Gastroesophageal sphincter (tissue), 4 donors: ENCODE results near the gene SELENOO. TPM values are rescaled to one million over a fixed set of nuclear protein-coding genes. Genes with fewer than 3 reads are reported as not detected.

Experiments
- ATAC-seq: fragments of 150-250 bp; one replicate; pipeline ENCODE4 v1.9.1; 2016; ENCODE audit warnings: mild to moderate bottlenecking, moderate library complexity
- H3K27ac ChIP-seq, 4 donors: fragments of 200-600 bp; sonication (generic) in 3 of 4; 1 replicate in 3 of 4; 2 replicates in 1 of 4; pipeline ENCODE4 v1.5.1; 2016 to 2019
- H3K27me3 ChIP-seq: fragments of 200-600 bp; sonication (generic); one replicate; pipeline ENCODE4 v1.5.1; 2019
- H3K36me3 ChIP-seq, 2 donors: fragments of 200-600 bp; sonication (generic); one replicate each; pipeline ENCODE4 v1.5.1; 2019; ENCODE audit warnings: control low read depth in 1 of 2
- H3K4me1 ChIP-seq, 3 donors: fragments of 200-600 bp; sonication (generic); 1 replicate in 2 of 3; 2 replicates in 1 of 3; pipeline ENCODE4 v1.5.1; 2016 to 2019; ENCODE audit warnings: control low read depth in 2 of 3
- H3K4me3 ChIP-seq, 2 donors: fragments of 200-600 bp; sonication (generic); one replicate each; pipeline ENCODE4 v1.5.1; 2019; ENCODE audit warnings: mild to moderate bottlenecking in 1 of 2, moderate library complexity in 1 of 2
- H3K9me3 ChIP-seq, 3 donors: fragments of 200-600 bp; sonication (generic); one replicate each; pipeline ENCODE4 v1.5.1; 2017 to 2019; ENCODE audit warnings: control low read depth in 2 of 3
- EP300 ChIP-seq: sonication (generic); formaldehyde crosslinking; IDR thresholded peaks from one replicate; pipeline ENCODE4 v1.6.1; 2017; ENCODE audit warnings: antibody characterized with exemption, mild to moderate bottlenecking
- POLR2A ChIP-seq, 2 donors: fragments of 450-650 bp; IDR thresholded peaks; one replicate each; pipeline ENCODE4 v1.6.1; 2017; ENCODE audit warnings: antibody characterized with exemption in 2 of 2, mild to moderate bottlenecking in 2 of 2, moderate library complexity in 1 of 2
- POLR2AphosphoS5 ChIP-seq: sonication (generic); formaldehyde crosslinking; IDR thresholded peaks from one replicate; pipeline ENCODE4 v1.6.1; 2017; ENCODE audit warnings: antibody characterized with exemption
- WGBS, 2 donors: methylation state at CpG; one replicate each; pipeline ENCODE4 v1.1.5; 2018; ENCODE audit warnings: low coverage in 1 of 2; 5-methylcytosine and 5-hydroxymethylcytosine counted together
- total RNA-seq, 4 donors: library from RNA; depleted of rRNA; stranded (reverse); fragments of >200 nt; gene quantifications; one replicate each; pipeline ENCODE4 v1.1.0, GENCODE V29; 2016
- TF ChIP-seq, protein P1 (sequence below), 4 experiments: fragments of 200-600 bp in 2 of 4; fragments of 450-650 bp in 2 of 4; sonication (generic) in 1 of 4; IDR thresholded peaks; one replicate each; pipeline ENCODE4 v1.5.1; 2017 to 2019; ENCODE audit warnings: antibody characterized with exemption in 4 of 4, mild to moderate bottlenecking in 2 of 4, moderate library complexity in 2 of 4

Gene SELENOO
- total RNA-seq, 4 donors from 2014 or later: 19.9 to 42.6 (median 27.3) TPM

DNA sequence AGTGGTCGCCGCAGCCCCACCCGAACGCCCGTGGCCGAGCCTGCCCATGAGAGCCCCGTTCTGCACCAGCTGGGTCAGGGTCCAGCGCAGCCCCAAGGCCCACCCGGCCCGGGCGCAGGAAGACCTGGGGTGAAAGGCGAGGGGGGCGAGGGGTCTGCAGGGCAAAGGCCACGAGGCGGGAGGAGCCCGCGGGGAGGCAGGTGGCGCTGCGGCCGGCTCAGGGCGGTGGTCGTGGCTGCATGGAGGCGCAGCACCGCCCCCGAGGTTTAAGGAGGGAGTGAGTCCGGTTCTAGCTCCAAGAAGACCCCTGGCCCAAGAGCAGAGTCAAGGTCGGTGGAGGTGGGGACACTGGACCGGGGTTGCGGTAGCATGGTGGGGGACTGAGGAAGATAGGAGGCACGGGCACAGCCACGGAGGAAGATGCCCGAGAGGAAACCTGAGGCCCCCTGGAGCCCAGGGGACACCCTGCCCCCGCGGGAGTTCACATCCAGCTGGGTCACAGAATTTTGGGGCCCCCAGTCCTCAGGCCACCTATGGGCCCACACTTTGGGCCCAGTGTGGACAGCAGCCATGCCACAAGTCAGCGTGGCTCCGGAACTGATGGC lies 50.8 kb downstream of the SELENOO start:
- ATAC-seq: no peak
- Histone ChIP-seq H3K4me3 (peak overlapping the region; percentile 25 to 74), H3K4me1 (peaks cover 0 to 56% (median 23%) of the 10 kb centered on the region in 3 donors), H3K27ac (peak overlapping the region in 3 of 4 donors; percentile 82 to 83 (median 82)), H3K36me3 (peaks cover 0 to 24% of the 10 kb centered on the region in 2 donors), H3K9me3 (no peaks in the 10 kb centered on the region), H3K27me3 (no peaks in the 10 kb centered on the region)
- WGBS, 2 donors: 33% methylated on average over 3 of the region's 36 CpGs; no CpG with 5 or more reads in 1 of the 2 donors
- TF ChIP-seq POLR2A (IDR thresholded peaks at IDR 0.05): no peak

DNA sequence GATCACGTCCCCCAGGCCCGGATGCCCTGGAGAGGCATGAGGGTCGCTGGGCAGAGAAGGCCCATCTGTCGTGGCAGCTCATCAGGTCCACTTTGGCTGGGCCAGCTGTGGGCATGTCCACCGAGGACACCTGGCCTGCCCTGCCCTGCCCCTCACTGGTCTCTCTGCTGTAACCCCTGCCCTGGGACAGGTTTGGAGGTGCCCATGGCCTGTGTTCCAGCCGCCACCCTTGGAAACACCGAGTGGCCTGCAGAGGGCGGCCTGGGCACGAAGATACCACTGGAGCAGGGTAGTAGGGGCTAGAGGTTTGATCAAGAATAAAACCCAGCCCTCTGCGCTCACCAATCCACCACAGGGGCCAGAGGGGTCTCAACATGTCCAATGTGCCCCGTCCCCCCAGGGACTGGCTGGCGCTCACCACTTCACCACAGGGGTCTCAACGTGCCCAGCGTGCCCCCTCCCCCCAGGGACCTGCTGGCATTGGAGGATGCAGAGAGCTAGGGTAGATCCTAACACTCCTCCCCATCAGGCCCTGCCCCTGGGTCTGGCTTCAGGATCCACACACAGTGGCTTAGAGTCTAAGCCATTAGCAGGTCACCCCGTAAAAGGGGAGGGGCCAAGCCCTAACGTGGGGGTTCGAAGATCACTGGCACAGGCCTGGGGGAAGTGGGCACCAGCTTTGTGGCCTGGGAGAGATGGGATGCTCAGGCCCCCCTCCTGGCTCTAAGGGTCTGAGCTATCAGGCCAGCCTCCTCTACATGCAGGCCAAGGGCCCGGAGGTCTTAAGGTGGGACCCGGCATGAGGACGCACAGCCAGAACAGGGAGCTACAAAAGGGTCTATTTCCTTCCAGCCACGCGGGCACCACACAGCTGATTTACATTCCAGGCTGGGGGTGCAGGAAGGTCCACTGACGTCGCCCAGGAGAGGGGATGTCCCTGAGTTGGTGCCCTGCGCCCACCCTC lies 51.6 kb downstream of the SELENOO start:
- peak overlapping the region in 1 of 2 donors; percentile 74 for H3K4me3 ChIP-seq
- no peaks in the 10 kb centered on the region for H3K9me3 ChIP-seq
- no peaks in the 10 kb centered on the region for H3K27me3 ChIP-seq
- no CpG with 5 or more reads among the region's 25 CpGs for WGBS, 2 donors
- peak overlapping the region in 3 of 4 donors; percentile 82 to 83 (median 82) for H3K27ac ChIP-seq
- TF ChIP-seq, protein P1, sequence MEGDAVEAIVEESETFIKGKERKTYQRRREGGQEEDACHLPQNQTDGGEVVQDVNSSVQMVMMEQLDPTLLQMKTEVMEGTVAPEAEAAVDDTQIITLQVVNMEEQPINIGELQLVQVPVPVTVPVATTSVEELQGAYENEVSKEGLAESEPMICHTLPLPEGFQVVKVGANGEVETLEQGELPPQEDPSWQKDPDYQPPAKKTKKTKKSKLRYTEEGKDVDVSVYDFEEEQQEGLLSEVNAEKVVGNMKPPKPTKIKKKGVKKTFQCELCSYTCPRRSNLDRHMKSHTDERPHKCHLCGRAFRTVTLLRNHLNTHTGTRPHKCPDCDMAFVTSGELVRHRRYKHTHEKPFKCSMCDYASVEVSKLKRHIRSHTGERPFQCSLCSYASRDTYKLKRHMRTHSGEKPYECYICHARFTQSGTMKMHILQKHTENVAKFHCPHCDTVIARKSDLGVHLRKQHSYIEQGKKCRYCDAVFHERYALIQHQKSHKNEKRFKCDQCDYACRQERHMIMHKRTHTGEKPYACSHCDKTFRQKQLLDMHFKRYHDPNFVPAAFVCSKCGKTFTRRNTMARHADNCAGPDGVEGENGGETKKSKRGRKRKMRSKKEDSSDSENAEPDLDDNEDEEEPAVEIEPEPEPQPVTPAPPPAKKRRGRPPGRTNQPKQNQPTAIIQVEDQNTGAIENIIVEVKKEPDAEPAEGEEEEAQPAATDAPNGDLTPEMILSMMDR (IDR thresholded peaks at IDR 0.05): peak in 3 of 4 experiments; percentile 58 to 78 (median 67)
- no peak for TF ChIP-seq EP300
- H3K4me1 ChIP-seq: peaks cover 0 to 51% (median 23%) of the 10 kb centered on the region in 3 donors
- peaks cover 0 to 16% of the 10 kb centered on the region in 2 donors for H3K36me3 ChIP-seq
- ATAC-seq: peak; percentile 66

DNA sequence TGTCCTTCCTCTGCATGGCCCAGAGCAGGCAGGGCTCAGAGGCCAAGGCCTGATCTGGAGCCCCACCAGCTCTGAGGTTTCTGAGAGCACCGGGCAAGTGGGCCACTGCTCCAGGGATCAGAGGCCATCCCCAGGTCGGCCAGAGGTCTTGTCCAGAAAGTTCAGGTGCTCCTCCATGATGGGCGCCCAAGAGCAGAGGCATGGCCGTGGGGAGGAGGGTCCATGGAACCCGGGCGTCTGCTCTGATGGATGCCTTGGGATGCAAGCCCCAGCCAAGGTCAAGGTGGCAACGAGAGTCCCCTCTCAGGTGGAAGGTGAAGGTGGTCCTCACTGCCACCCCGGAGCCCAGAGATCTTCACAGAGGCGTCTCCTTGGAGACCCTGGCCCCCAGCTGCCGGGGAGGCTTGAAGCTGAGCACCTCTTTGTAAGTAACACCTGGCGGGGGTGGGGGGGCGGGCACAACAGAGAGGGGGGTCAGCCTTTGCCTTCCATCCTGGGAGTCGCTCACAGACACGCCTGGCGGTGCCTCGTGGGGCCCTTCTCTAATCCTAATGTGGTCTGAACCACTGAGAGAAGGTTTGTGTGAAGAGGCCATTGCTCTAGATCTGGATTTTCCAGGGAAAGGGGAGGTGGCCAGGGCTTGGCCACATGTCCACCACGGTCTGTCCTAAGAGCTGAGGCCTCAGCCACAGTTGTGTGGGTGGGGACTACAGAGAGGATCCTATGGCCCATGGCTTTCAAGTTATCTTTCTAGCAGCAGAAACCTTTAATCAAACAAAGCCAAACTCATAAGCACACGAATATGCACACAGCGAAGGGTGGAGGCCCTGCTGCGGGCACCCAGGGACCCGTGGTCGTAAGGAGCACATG lies 52.5 kb downstream of the SELENOO start:
- 64 to 73% methylated on average over 3 of the region's 22 CpGs for WGBS, 2 donors
- ATAC-seq: no peak
- peaks cover 0 to 42% (median 23%) of the 10 kb centered on the region in 3 donors for H3K4me1 ChIP-seq
- H3K9me3 ChIP-seq: no peaks in the 10 kb centered on the region
- peaks cover 0 to 12% of the 10 kb centered on the region in 2 donors for H3K36me3 ChIP-seq
- peaks cover 8% of the 10 kb centered on the region for H3K27me3 ChIP-seq
- TF ChIP-seq, protein P1 (IDR thresholded peaks at IDR 0.05): no peak
- H3K4me3 ChIP-seq: no peak overlapping the region
- H3K27ac ChIP-seq: no peak overlapping the region

DNA sequence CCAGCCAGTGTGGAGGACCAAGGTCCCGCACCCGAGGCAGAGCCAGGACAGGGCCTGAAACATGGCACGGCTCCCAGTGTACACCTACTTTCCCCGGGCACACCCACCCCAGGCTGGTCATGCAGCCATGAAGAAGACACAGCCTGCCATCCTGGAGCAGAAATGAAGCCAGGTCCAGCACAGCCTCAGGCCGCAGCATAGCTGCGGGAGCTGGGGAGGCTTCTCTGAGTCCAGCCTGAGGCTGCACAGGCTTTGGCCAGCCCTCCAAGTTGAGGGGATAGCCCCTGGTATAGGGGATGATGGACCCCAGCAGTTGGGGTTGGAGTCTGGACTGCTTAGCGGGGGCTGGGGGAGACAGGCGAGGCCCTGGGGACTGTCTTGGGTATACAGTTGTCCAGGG lies 53.1 kb downstream of the SELENOO start:
- Histone ChIP-seq H3K9me3 (no peaks in the 10 kb centered on the region), H3K4me3 (no peak overlapping the region), H3K27ac (no peak overlapping the region), H3K36me3 (peaks cover 0 to 12% of the 10 kb centered on the region in 2 donors), H3K27me3 (peaks cover 15% of the 10 kb centered on the region), H3K4me1 (peaks cover 0 to 36% (median 23%) of the 10 kb centered on the region in 3 donors)
- WGBS, 2 donors: 27% methylated on average over 3 of the region's 8 CpGs; no CpG with 5 or more reads in 1 of the 2 donors
- no peak for ATAC-seq
- no peak for TF ChIP-seq POLR2AphosphoS5
- TF ChIP-seq POLR2A (IDR thresholded peaks at IDR 0.05): no peak
- TF ChIP-seq EP300: no peak
- TF ChIP-seq, protein P1 (IDR thresholded peaks at IDR 0.05): no peak

DNA sequence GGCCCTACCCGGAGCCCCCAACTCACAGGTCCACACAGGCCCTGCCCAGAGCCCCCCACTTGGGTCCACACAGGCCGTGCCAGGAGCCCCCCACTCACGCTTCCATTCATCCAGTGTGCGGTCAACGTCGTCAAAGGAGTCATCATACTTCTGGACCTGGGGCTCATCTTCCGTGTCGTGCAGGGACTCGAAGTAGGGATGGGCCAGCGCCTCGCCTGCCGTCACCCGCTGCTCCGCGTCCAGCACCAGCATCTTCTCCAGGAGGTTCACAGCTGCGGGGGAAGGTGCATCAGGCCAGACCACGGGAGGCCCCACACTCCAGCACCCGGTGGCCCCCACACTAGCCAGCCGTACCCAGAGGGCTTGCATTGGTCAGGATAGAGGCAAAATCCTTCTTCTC lies 54.3 kb downstream of the SELENOO start:
- H3K4me3 ChIP-seq: no peak overlapping the region
- ATAC-seq: no peak
- TF ChIP-seq POLR2AphosphoS5: no peak
- TF ChIP-seq EP300: no peak
- TF ChIP-seq POLR2A (IDR thresholded peaks at IDR 0.05): no peak
- TF ChIP-seq, protein P1 (IDR thresholded peaks at IDR 0.05): no peak
- WGBS, 2 donors: 80% methylated on average over 3 of the region's 19 CpGs; no CpG with 5 or more reads in 1 of the 2 donors
- H3K27me3 ChIP-seq: peaks cover 27% of the 10 kb centered on the region
- H3K27ac ChIP-seq: no peak overlapping the region
- H3K4me1 ChIP-seq: peaks cover 0 to 36% (median 14%) of the 10 kb centered on the region in 3 donors
- no peaks in the 10 kb centered on the region for H3K9me3 ChIP-seq
- peaks cover 0 to 12% of the 10 kb centered on the region in 2 donors for H3K36me3 ChIP-seq
